ENCODE measurements around the gene CYSLTR1.
A peak's percentile ranks its signal among the peaks of the same experiment; 100 is the strongest.
"Not testable (repeated sequence)": the region's sequence is repeated elsewhere in the genome, so short reads cannot be mapped to it uniquely, and the experiment has no call there.

The CYSLTR1 gene

GRCh38 chrX:78327370-78328086 is at the start of gene CYSLTR1:
TSS of gene CYSLTR1 (minus strand) at chrX:78327611. CDS start at chrX:78273746, 53,865 bp downstream.
- DNase-seq (ENCODE audit: low read depth in 2 of 2) = no peak

GRCh38 chrX:78377186-78377585 is 49.8 kb upstream of the CYSLTR1 start:
- DNase-seq (ENCODE audit: low read depth in 2 of 2) = no peak

- no peak for DNase-seq (ENCODE audit: low read depth in 2 of 2)
Observed at GRCh38 chrX:78375894-78376293, 48.5 kb upstream of the CYSLTR1 start.

GRCh38 chrX:78366576-78366975 is 39.2 kb upstream of the CYSLTR1 start:
- DNase-seq (ENCODE audit: low read depth in 2 of 2) = no peak

GRCh38 chrX:78357342-78358055 is 30.1 kb upstream of the CYSLTR1 start:
- no peak for DNase-seq (ENCODE audit: low read depth in 2 of 2)

- no peak for DNase-seq (ENCODE audit: low read depth in 2 of 2)
Observed at GRCh38 chrX:78333521-78333920, 6.1 kb upstream of the CYSLTR1 start.

GRCh38 chrX:78331708-78332107 is 4.3 kb upstream of the CYSLTR1 start:
- no peak for DNase-seq (ENCODE audit: low read depth in 2 of 2)

- no peak for DNase-seq (ENCODE audit: low read depth in 2 of 2)
Observed at GRCh38 chrX:78330540-78330939, 3.1 kb upstream of the CYSLTR1 start.

GRCh38 chrX:78330068-78330467 is 2.7 kb upstream of the CYSLTR1 start:
- DNase-seq (ENCODE audit: low read depth in 2 of 2) = no peak

- no peak for DNase-seq (ENCODE audit: low read depth in 2 of 2)
Observed at GRCh38 chrX:78329486-78329885, 2.1 kb upstream of the CYSLTR1 start.

GRCh38 chrX:78326401-78326800 is 1.0 kb downstream of the CYSLTR1 start:
- no peak for DNase-seq (ENCODE audit: low read depth in 2 of 2)

GRCh38 chrX:78322863-78323262 is 4.5 kb downstream of the CYSLTR1 start:
- DNase-seq (ENCODE audit: low read depth in 2 of 2) = no peak

GRCh38 chrX:78321809-78322208 is 5.6 kb downstream of the CYSLTR1 start:
- peak in 1 of 2 donors; percentile 31 for DNase-seq (ENCODE audit: low read depth in 2 of 2)

- DNase-seq (ENCODE audit: low read depth in 2 of 2) = no peak
Observed at GRCh38 chrX:78316265-78316664, 11.1 kb downstream of the CYSLTR1 start.

- no peak for DNase-seq (ENCODE audit: low read depth in 2 of 2)
Observed at GRCh38 chrX:78315745-78316144, 11.7 kb downstream of the CYSLTR1 start.

- DNase-seq (ENCODE audit: low read depth in 2 of 2) = no peak
Observed at GRCh38 chrX:78314561-78314960, 12.8 kb downstream of the CYSLTR1 start.

GRCh38 chrX:78313526-78313925 is 13.9 kb downstream of the CYSLTR1 start:
- no peak for DNase-seq (ENCODE audit: low read depth in 2 of 2)

- DNase-seq (ENCODE audit: low read depth in 2 of 2) = no peak
Observed at GRCh38 chrX:78307665-78308064, 19.7 kb downstream of the CYSLTR1 start.

GRCh38 chrX:78303086-78303485 is 24.3 kb downstream of the CYSLTR1 start:
- DNase-seq (ENCODE audit: low read depth in 2 of 2) = no peak

- not testable (repeated sequence) for DNase-seq (ENCODE audit: low read depth in 2 of 2)
Observed at GRCh38 chrX:78300933-78301332, 26.5 kb downstream of the CYSLTR1 start.

- DNase-seq (ENCODE audit: low read depth in 2 of 2) = no peak
Observed at GRCh38 chrX:78283511-78283910, 43.9 kb downstream of the CYSLTR1 start.

GRCh38 chrX:78237127-78237526 is 90.3 kb downstream of the CYSLTR1 start:
- no peak for DNase-seq (ENCODE audit: low read depth in 2 of 2)

GRCh38 chrX:78226047-78226446 is 101.4 kb downstream of the CYSLTR1 start:
- DNase-seq (ENCODE audit: low read depth in 2 of 2) = not testable (repeated sequence)
